Astrocyte (in vitro differentiated cells and primary cell): ENCODE measurements around the gene SRPRB.

Experiments used
- CTCF ChIP-seq: IDR thresholded peaks from 2 replicates; pipeline ENCODE4 v1.5.1; 2011; ENCODE audit warnings: low read depth, mild to moderate bottlenecking, inconsistent platforms, low read length, moderate library complexity; ENCODE audit not compliant: insufficient read depth
- EZH2 ChIP-seq: IDR thresholded peaks from 2 replicates; pipeline ENCODE4 v1.6.1; 2012; ENCODE audit warnings: mild to moderate bottlenecking, low read length, inconsistent platforms; ENCODE audit not compliant: insufficient read depth

- TF ChIP-seq CTCF (no peak), EZH2 (no peak)
These were observed 32.1 kb downstream of the SRPRB start for GRCh38 chr3:133837487-133838295.
